GM19193 (cell line): ENCODE data around the gene BUB1.

Experiments used
- POLR2A ChIP-seq: IDR thresholded peaks from 4 replicates; pipeline ENCODE4 v1.6.1; 2011; ENCODE audit not compliant: insufficient read depth, insufficient read length; ENCODE audit errors: extremely low read depth

Gene BUB1

GRCh38 chr2:110707386-110707965, 29.6 kb upstream of the BUB1 start:
- no peak for TF ChIP-seq POLR2A

- no peak for TF ChIP-seq POLR2A
These were observed 24.9 kb upstream of the BUB1 start for GRCh38 chr2:110702514-110703380.

- TF ChIP-seq POLR2A, result no peak
These were observed 13.9 kb upstream of the BUB1 start for GRCh38 chr2:110691612-110692258.

DNA sequence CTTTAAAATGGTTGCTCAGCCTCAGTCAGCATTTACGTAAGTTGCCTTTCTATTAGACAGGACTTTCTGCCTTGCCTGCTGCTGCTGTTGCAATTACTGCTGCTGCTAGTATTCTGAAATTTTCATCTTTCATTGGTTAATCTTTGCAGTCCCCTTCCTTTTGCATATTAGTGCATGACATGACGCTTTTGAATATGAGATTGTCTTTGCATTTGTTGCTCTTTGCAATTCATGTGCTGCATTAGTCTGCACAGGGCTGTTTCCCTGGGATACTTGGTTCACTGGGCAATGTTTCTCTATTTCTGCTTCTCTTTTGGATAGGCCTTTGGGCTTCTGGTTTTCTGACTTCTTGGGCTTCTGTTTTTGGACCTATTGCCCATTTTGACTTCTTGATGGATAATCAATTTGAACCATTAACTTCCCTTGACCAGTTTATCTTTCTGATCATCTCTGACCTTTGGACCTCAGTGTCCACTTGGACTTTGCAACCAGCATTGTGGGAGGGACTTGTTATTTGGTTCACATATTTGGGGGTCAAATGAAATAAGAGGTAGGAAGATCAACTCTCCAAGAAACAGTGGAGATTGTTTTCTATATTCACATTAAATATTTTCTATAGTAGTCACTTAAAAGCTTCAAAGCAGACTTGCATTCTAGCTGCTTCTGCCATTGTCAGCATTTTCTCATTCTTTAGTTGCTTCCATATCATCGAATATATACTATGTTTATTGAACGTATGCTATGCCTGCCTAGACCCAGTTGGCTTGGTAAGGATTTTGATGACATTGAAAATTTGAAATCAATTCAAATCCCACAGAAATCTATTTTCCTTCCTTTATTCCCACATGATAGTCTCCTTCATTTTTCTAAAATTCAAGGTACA, 12.5 kb upstream of the BUB1 start:
- TF ChIP-seq POLR2A, result no peak

- no peak for TF ChIP-seq POLR2A
These were observed 10.8 kb upstream of the BUB1 start for GRCh38 chr2:110688594-110689091.

- TF ChIP-seq POLR2A, result no peak
These were observed 5.0 kb upstream of the BUB1 start for GRCh38 chr2:110682872-110683271.

- TF ChIP-seq POLR2A, result no peak
These were observed 4.4 kb upstream of the BUB1 start for GRCh38 chr2:110682267-110682666.

GRCh38 chr2:110680709-110681108, 2.8 kb upstream of the BUB1 start:
- TF ChIP-seq POLR2A, result no peak

DNA sequence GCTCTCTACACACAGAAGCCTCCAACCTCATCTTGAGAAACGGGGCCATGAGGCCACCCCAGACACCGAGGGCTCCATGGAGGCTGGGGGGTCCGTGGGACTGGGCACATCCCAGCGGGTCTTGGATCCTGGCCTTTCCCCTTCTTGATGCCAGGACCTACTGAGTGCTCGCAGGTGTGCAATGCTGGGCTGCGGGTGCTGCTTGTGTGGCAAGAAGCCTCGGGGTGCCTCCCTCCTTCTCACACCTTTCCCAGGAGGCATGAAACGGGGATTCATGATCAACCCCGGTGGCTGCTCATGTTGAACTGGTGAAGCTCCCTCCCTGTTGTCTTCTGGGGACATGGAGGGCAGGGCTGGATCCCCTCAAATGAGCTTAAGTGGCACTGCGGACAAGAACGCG, 2.0 kb upstream of the BUB1 start:
- TF ChIP-seq POLR2A, result no peak

- TF ChIP-seq POLR2A, result no peak
These were observed 1.5 kb upstream of the BUB1 start for GRCh38 chr2:110679337-110679707.

GRCh38 chr2:110678457-110679336, 834 bp upstream of the BUB1 start:
- TF ChIP-seq POLR2A, result no peak

DNA sequence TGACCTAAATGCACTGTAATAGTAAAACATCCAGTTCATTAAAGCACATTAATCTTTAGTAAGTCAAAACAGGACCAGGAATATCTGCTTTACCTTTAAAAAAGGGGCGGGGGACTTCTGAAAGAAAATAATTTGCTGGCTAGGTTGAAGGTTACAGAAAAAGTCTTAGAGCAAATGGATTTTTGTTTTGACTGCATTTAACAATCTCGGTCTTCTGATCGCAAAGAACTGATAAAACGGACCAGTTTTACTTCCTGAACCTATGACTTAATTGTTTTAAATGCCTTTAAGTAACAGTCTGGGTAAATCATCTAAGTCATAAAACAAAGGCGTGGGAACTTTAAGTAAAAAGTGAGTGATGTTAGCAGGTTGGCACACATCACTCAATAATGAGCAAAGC, 783 bp downstream of the BUB1 start:
- TF ChIP-seq POLR2A, result no peak

DNA sequence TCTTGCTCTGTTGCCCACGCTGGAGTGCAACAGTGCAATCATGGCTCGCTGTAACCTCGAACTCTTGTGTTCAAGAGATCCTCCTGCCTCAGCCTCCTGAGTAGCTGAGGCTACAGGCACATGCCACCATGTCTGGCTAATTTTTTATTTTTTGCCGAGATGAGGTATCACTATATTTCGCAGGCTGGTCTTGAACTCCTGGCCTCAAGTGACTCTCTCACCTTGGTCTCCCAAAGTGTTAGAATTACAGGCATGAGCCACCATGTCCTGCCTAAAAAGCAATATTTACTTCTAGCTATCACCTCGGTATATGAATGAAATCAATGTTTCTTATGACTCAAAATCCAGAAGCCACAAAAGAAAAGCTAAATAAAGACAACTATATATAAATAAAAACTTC, 2.2 kb downstream of the BUB1 start:
- no peak for TF ChIP-seq POLR2A

DNA sequence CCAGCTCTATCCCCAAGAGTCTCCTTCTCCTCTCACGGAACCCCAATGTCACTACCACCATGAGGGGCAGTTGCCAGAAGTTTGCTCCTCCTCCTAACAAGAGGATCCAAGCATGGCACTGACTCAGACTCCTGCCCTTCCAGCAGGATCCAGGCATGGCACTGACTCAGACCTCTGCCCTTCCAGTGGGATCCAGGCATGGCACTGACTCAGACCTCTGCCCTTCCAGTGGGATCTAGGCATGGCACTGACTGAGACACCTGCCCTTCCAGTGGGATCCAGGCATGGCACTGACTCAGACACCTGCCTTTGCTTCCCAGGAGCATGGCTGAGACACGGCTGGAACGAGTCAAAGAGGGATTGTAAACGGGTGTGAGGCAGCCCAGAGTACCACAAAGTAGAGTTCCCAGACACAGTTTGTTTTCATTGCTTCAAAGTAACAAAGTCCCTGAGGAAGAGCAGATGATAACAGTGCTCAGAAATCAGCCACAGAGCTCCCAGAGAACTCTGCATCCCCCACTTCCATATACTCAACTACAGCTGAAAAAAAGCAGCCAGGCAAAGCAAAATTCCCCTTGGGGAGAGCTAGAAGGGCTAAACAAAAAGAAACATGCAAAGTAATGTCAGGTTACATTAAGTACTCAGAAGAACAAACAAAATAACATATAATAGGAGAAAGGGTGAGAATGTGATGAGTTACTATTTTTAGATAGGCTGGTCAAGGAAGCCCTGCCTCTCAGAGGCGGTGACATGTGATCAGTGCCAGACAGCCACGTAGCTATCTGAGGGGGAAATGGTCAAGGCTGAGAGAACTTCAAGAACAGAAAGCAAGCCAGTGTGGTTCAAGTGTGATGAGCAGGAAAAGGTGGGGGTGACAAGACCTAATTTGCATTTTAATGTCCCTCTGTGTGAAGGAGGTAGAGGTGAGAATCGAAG, 3.0 kb downstream of the BUB1 start:
- no peak for TF ChIP-seq POLR2A

GRCh38 chr2:110673201-110673600, 4.7 kb downstream of the BUB1 start:
- TF ChIP-seq POLR2A, result no peak
